SK-N-MC (cell line): ENCODE data around the gene MYO1F.

ENCODE experiments used
- EZH2 ChIP-seq: fragments of 200-600 bp; sonication (generic); IDR thresholded peaks from one replicate; pipeline ENCODE4 v1.6.1; 2017; ENCODE audit warnings: antibody characterized with exemption
- FOXP2 ChIP-seq: optimal IDR thresholded peaks from 2 replicates; pipeline ENCODE3; 2011; ENCODE audit warnings: mild to moderate bottlenecking, moderate library complexity; ENCODE audit not compliant: insufficient read depth; ENCODE audit errors: extremely low read length, control extremely low read depth
- POLR2AphosphoS5 ChIP-seq: IDR thresholded peaks from 2 replicates; pipeline ENCODE4 v1.6.1; 2012; ENCODE audit warnings: mild to moderate bottlenecking, low read depth, low read length, borderline replicate concordance

- TF ChIP-seq EZH2: no peak
- no peak for TF ChIP-seq POLR2AphosphoS5
- TF ChIP-seq FOXP2: no peak
These were observed 1.7 kb downstream of the MYO1F start for GRCh38 chr19:8575467-8575997.
